ENCODE results near the gene IFNG-AS1.

DNA sequence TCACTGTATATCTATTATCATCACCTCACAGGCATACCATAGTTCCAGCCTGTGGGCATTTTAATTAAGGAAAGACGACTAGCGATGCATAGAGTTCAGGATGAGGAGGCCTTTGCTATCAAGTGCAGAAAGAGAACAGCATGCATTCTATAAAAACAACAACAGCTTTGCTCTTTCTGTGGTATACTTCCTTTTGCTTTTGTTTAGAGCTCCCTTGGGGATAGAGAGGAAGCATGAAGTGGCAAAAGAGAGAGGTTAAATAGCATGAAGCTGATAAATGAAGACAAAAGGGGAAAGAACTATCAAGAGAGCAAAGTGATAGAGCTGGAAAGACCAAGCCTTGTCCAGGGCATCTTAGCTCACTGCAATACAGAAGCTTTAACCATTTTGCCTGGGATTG, 23.5 kb downstream of the IFNG-AS1 start:
- TF ChIP-seq, protein P1, sequence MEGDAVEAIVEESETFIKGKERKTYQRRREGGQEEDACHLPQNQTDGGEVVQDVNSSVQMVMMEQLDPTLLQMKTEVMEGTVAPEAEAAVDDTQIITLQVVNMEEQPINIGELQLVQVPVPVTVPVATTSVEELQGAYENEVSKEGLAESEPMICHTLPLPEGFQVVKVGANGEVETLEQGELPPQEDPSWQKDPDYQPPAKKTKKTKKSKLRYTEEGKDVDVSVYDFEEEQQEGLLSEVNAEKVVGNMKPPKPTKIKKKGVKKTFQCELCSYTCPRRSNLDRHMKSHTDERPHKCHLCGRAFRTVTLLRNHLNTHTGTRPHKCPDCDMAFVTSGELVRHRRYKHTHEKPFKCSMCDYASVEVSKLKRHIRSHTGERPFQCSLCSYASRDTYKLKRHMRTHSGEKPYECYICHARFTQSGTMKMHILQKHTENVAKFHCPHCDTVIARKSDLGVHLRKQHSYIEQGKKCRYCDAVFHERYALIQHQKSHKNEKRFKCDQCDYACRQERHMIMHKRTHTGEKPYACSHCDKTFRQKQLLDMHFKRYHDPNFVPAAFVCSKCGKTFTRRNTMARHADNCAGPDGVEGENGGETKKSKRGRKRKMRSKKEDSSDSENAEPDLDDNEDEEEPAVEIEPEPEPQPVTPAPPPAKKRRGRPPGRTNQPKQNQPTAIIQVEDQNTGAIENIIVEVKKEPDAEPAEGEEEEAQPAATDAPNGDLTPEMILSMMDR (IDR thresholded peaks at IDR 0.05; ENCODE audit: poor library complexity): no peak
- TF ChIP-seq EZH2 (IDR thresholded peaks at IDR 0.05; ENCODE audit: borderline replicate concordance): no peak

Data from hepatocyte (in vitro differentiated cells).